ENCODE data around the gene VAMP3. TPM values are rescaled to one million over a fixed set of nuclear protein-coding genes. Genes with fewer than 3 reads are reported as not detected.

The VAMP3 gene
- total RNA-seq, 4 donors from 2014 or later: 82.8 to 731 (median 95.2) TPM

DNA sequence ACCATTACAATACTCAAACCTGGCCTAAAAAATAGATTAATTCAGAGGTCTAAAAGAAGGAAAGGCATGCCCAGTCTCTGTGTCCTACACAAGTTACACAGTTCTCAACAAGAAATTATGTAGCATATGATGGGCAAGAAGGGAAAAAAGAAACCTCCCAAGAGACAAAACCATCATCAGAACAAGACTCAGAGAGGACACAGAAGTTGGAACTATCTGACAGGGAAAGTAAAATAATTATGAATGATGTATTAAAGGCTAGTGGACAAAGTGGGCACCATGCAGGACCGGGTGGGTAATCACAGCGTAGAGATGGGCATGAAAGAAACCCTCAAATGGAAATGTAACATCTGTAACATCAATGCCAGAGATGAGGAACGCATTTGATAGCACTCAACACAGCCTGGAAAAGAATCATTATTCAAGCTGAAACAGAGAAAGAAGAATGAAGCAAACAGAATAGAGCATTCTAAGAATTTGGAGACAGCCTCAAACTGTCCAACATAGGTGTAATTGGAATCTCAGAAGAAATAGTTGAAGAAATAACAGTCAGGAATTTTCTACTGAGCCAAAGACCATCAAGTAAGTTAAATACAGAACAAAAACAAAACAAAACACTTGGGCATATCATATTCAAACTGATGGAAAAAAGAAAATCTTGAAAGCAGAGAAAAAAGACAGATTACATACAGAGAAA, 42.7 kb downstream of the VAMP3 start:
- no peaks in the 10 kb centered on the region for H3K27me3 ChIP-seq
- H3K36me3 ChIP-seq: peaks cover 22 to 40% of the 10 kb centered on the region in 2 donors
- H3K4me3 ChIP-seq (replicated peaks in 1 of 3): no peak overlapping the region
- no peak for DNase-seq
- WGBS, 2 donors: 98% methylated on average over 3 of the region's 3 CpGs
- H3K27ac ChIP-seq: no peak overlapping the region
- TF ChIP-seq POLR2A (IDR thresholded peaks at IDR 0.05) (no peak), CTCF (IDR thresholded peaks at IDR 0.05) (no peak)
- no peaks in the 10 kb centered on the region for H3K4me1 ChIP-seq
- H3K9me3 ChIP-seq: no peaks in the 10 kb centered on the region
- intact Hi-C loops (cut with DNase I): no loop called here

DNA sequence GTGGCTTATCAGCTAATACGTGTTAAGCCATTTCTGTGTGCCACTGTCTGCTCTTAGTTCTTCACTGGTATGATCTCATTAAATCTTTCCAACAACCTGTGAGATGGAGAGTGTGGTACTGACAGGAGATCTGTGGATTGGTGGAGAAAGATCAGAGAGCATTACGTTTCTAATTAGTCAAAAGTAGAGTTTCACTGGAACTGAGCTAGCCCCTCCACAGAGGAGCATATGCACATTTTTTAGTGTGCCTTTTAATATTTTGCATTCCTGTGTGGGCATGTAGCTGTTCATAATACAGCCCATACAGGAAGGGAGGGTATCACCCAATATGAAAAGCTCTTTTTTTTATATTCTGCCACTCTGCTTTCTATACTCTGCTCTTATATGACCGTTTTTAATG, 50.2 kb downstream of the VAMP3 start:
- Histone ChIP-seq H3K9me3 (no peaks in the 10 kb centered on the region), H3K4me3 (replicated peaks in 1 of 3) (no peak overlapping the region), H3K36me3 (peaks cover 15 to 37% of the 10 kb centered on the region in 2 donors), H3K4me1 (no peaks in the 10 kb centered on the region), H3K27ac (no peak overlapping the region), H3K27me3 (no peaks in the 10 kb centered on the region)
- 82 to 92% methylated on average over 3 of the region's 3 CpGs for whole genome bisulfite sequencing, 2 donors
- intact Hi-C loops (cut with DNase I): no loop called here
- no peak for TF ChIP-seq POLR2A (IDR thresholded peaks at IDR 0.05)
- no peak for TF ChIP-seq CTCF (IDR thresholded peaks at IDR 0.05)
- no peak for DNase-seq

DNA sequence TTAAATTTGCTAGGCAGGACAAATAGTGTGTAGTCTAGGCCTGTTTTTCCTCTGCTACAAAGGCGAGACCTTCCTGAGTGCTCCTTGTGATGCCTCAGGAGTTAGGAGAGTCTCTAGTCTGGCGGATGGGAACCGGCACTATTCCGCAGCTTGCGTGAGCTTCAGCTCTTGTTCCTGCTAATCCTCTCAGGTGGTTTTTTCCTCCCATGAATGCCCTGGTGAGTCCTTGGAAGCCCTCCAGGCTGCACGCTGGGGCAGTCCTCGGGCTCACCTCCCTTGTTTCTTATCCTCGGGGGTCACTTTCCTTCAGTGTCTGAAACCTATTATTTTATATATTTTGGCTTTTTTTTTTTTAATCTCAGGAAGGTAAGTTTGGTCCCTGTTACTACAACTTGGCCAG, 53.6 kb downstream of the VAMP3 start:
- H3K9me3 ChIP-seq: no peaks in the 10 kb centered on the region
- H3K27me3 ChIP-seq: no peaks in the 10 kb centered on the region
- intact Hi-C loops (cut with DNase I): no loop called here
- no peak overlapping the region for H3K4me3 ChIP-seq (replicated peaks in 1 of 3)
- peak; percentile 90 to 91 for DNase-seq
- no peak for TF ChIP-seq POLR2A (IDR thresholded peaks at IDR 0.05)
- no peak for TF ChIP-seq CTCF (IDR thresholded peaks at IDR 0.05)
- peak overlapping the region in 2 of 3 donors; percentile 16 to 69 for H3K27ac ChIP-seq
- 30 to 40% methylated on average over 8 of the region's 8 CpGs for WGBS, 2 donors
- H3K4me1 ChIP-seq: no peaks in the 10 kb centered on the region
- peaks cover 29 to 43% of the 10 kb centered on the region in 2 donors for H3K36me3 ChIP-seq

DNA sequence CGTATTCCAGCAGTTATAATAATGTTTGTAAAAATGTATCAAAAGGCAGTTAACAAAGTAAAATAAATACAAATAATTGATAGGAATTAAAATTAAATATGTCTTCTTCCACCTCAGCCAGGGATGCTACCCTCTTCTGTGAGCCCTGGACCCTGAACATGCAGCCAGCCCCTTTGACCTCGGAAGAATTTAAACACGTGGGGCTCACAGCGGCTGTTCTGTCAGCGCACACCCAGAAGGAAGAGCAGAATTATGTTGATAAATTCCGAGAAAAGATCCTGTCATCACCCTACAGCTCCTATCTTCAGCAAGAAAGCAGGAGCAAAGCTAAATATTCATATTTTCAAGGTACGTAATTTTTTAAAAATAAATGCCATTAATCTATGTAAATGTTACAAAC, 55.3 kb downstream of the VAMP3 start:
- H3K4me1 ChIP-seq: no peaks in the 10 kb centered on the region
- H3K4me3 ChIP-seq (replicated peaks in 1 of 3): no peak overlapping the region
- H3K27me3 ChIP-seq: no peaks in the 10 kb centered on the region
- no peak for TF ChIP-seq CTCF (IDR thresholded peaks at IDR 0.05)
- no peak for TF ChIP-seq POLR2A (IDR thresholded peaks at IDR 0.05)
- 83 to 85% methylated on average over 7 of the region's 7 CpGs for WGBS, 2 donors
- no peak for DNase-seq
- no peak overlapping the region for H3K27ac ChIP-seq
- no peaks in the 10 kb centered on the region for H3K9me3 ChIP-seq
- peaks cover 17 to 33% of the 10 kb centered on the region in 2 donors for H3K36me3 ChIP-seq
- intact Hi-C loops (cut with DNase I): no loop called here

GRCh38 chr1:7827126-7827955, 56.2 kb downstream of the VAMP3 start:
- intact Hi-C loops (cut with DNase I): no loop called here
- peak in 1 of 2 donors; percentile 3 for DNase-seq
- no peaks in the 10 kb centered on the region for H3K27me3 ChIP-seq
- WGBS, 2 donors: 80 to 87% methylated on average over 39 of the region's 39 CpGs
- no peak overlapping the region for H3K27ac ChIP-seq
- no peaks in the 10 kb centered on the region for H3K9me3 ChIP-seq
- H3K4me1 ChIP-seq: no peaks in the 10 kb centered on the region
- TF ChIP-seq POLR2A (IDR thresholded peaks at IDR 0.05) (no peak), CTCF (IDR thresholded peaks at IDR 0.05) (no peak)
- H3K4me3 ChIP-seq (replicated peaks in 1 of 3): no peak overlapping the region
- H3K36me3 ChIP-seq: peaks cover 16 to 24% of the 10 kb centered on the region in 2 donors

Data from thyroid gland (tissue), 4 donors.